ENCODE measurements around the gene BTBD2.
A peak's percentile ranks its signal among the peaks of the same experiment; 100 is the strongest.
"Not testable (repeated sequence)": the region's sequence is repeated elsewhere in the genome, so short reads cannot be mapped to it uniquely, and the experiment has no call there.

The BTBD2 gene

GRCh38 chr19:2039959-2040646, 24.6 kb upstream of the BTBD2 start:
- no peak for DNase-seq (ENCODE audit: low read depth)

GRCh38 chr19:2039089-2039958, 23.8 kb upstream of the BTBD2 start:
- DNase-seq (ENCODE audit: low read depth), result no peak

- DNase-seq (ENCODE audit: low read depth), result no peak
These were observed 23.0 kb upstream of the BTBD2 start for GRCh38 chr19:2038284-2039088.

- DNase-seq (ENCODE audit: low read depth), result no peak
These were observed 22.2 kb upstream of the BTBD2 start for GRCh38 chr19:2037651-2038255.

- no peak for DNase-seq (ENCODE audit: low read depth)
These were observed 20.9 kb upstream of the BTBD2 start for GRCh38 chr19:2036424-2036823.

- DNase-seq (ENCODE audit: low read depth), result no peak
These were observed 20.1 kb upstream of the BTBD2 start for GRCh38 chr19:2035590-2035991.

GRCh38 chr19:2034729-2035589, 19.4 kb upstream of the BTBD2 start:
- peak; percentile 27 for DNase-seq (ENCODE audit: low read depth)

GRCh38 chr19:2034253-2034652, 18.7 kb upstream of the BTBD2 start:
- not testable (repeated sequence) for DNase-seq (ENCODE audit: low read depth)

GRCh38 chr19:2033825-2034159, 18.3 kb upstream of the BTBD2 start:
- no peak for DNase-seq (ENCODE audit: low read depth)

- no peak for DNase-seq (ENCODE audit: low read depth)
These were observed 17.8 kb upstream of the BTBD2 start for GRCh38 chr19:2033115-2033824.

GRCh38 chr19:2032296-2032941, 16.9 kb upstream of the BTBD2 start:
- DNase-seq (ENCODE audit: low read depth), result no peak

- no peak for DNase-seq (ENCODE audit: low read depth)
These were observed 11.8 kb upstream of the BTBD2 start for GRCh38 chr19:2027361-2027760.

GRCh38 chr19:2026770-2027169, 11.3 kb upstream of the BTBD2 start:
- no peak for DNase-seq (ENCODE audit: low read depth)

- DNase-seq (ENCODE audit: low read depth), result no peak
These were observed 6.8 kb upstream of the BTBD2 start for GRCh38 chr19:2022289-2022688.

GRCh38 chr19:2021453-2022140, 6.1 kb upstream of the BTBD2 start:
- no peak for DNase-seq (ENCODE audit: low read depth)

GRCh38 chr19:2018752-2019151, 3.2 kb upstream of the BTBD2 start:
- DNase-seq (ENCODE audit: low read depth), result no peak

- DNase-seq (ENCODE audit: low read depth), result peak; percentile 22
These were observed 710 bp upstream of the BTBD2 start for GRCh38 chr19:2016041-2016807.

- DNase-seq (ENCODE audit: low read depth), result no peak
These were observed 545 bp downstream of the BTBD2 start for GRCh38 chr19:2014731-2015607.
